NCI-H226 (cell line): ENCODE results near the gene JAK1.

Source experiments
- DNase-seq: peaks from one replicate; pipeline ENCODE4 v3.0.0-alpha.2; 2015

The JAK1 gene

GRCh38 chr1:64887689-64888217 is 78.6 kb downstream of the JAK1 start:
- DNase-seq = no peak

GRCh38 chr1:64886877-64887276 is 79.5 kb downstream of the JAK1 start:
- DNase-seq = no peak

- no peak for DNase-seq
These were observed 80.7 kb downstream of the JAK1 start for GRCh38 chr1:64885648-64886047.

GRCh38 chr1:64884261-64885040 is 81.9 kb downstream of the JAK1 start:
- DNase-seq = peak; percentile 70

- DNase-seq = no peak
These were observed 83.6 kb downstream of the JAK1 start for GRCh38 chr1:64882574-64883255.

DNA sequence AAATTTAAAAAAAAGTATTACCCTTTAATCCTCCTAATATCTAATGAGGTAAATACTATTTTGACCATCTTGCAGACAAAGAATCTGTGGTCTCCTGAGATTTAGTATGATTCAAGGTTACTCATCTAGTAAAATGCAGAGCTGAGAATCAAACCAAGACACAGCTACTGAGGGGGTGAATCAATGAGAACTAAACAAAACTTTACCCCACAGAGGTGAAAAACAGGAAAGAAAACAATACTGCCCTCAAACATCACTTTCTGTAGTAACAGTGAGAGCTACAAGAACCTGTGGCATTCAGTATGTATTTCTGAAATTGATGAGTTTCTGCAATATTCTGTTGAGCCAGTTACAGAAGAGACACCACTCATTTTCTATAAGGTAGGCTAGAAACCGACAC is 85.1 kb downstream of the JAK1 start:
- DNase-seq = no peak

GRCh38 chr1:64880449-64880848 is 85.9 kb downstream of the JAK1 start:
- no peak for DNase-seq

GRCh38 chr1:64878931-64879611 is 87.3 kb downstream of the JAK1 start:
- peak; percentile 37 for DNase-seq

GRCh38 chr1:64878090-64878489 is 88.3 kb downstream of the JAK1 start:
- DNase-seq = no peak

GRCh38 chr1:64877598-64877997 is 88.8 kb downstream of the JAK1 start:
- DNase-seq = no peak

DNA sequence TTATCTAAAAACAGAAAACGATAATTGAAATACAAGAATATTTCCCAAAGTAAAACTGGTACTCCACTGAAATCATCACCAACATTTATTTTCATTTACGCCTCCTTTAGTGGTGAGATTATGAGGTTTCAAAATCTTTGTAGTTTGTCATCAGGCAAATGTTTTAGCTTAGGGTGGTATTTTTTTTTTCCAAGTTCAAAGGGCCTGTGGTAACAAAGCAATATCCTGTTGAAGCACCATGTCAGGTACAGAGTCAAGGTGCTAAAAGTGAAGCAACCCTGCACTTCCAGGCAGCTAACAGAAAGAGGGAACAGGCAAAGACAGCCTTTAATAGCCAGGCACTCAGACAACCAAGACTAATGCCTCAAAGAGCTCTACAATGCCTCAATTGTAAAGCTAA is 89.2 kb downstream of the JAK1 start:
- no peak for DNase-seq

DNA sequence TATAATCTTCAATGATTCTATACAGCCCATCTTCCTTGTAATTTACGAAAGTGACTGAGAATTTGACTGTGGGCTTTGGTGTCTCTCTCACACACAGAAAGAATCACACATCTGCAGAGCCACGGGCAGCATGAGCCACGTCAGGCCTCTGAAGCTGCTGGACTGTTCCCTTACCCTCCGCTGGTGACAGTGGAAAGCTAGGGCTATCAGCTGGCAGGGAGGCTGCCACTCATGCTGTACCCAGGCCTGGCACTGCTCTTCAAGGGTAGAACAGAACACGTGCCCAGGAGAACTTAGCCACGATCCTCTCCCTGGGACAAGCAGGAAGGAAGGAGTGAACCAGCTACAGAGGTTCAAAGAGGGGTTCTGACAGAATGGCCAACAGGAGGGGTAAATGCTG is 90.7 kb downstream of the JAK1 start:
- no peak for DNase-seq

DNA sequence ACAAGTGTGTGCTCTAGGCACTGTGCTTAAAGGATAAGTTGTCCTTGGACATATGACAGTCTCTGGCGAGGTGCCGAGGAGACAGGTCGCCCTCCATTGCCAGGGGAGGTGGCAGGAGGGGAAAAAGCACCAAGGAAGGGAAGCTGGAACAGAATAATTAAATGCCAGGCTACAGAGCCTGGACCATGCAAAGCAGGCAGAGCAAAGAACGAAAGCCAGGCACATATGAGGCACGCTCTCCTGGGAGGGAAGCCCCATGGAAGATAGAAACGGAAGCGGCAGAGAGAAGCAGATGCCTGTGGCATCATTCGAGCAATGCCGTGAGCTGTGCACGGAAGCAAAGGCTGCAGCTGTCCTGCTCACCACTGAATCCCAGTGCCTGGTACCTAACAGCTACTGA is 91.2 kb downstream of the JAK1 start:
- DNase-seq = no peak

GRCh38 chr1:64874666-64875065 is 91.7 kb downstream of the JAK1 start:
- no peak for DNase-seq

DNA sequence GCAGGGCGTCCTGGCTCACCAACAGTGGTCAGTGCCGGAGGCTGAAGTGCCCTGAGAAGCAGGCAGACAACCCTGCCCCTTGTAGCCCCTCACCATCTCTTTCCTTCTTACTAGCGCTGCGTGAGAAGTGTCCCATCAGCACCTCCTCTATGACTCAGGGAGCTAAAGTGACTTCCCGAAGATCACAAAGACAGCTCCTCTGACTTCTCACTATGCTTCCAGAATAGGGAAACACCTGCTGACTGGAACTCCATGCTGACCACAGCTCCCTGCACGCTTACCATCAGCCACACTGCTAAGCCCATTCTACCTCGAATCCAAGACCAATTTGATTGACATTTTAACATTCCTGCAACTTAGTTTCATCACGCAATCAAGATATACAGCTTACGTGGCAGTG is 92.8 kb downstream of the JAK1 start:
- DNase-seq = no peak

DNA sequence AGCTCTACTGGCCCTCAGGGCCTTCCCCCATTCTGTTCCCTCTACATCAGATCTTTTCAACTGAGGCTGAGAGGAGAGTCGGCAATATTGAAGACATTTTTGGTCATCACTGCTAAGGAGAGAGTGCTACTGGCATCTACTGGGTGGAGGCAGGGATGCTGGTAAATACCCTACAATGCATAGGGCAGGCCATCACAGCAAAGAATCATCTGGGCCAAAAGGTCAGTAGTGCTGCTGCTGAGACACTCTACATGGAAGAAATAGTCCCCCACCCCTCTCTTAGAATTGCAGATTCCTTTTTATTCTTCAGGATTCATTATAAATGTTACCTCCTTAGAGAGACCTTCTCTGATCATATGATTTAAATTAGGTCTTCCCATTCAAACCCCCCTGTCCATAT is 94.3 kb downstream of the JAK1 start:
- no peak for DNase-seq

GRCh38 chr1:64871256-64871655 is 95.1 kb downstream of the JAK1 start:
- DNase-seq = no peak

- no peak for DNase-seq
These were observed 99.1 kb downstream of the JAK1 start for GRCh38 chr1:64867266-64867665.

GRCh38 chr1:64866689-64867088 is 99.7 kb downstream of the JAK1 start:
- DNase-seq = no peak

GRCh38 chr1:64865105-64865757 is 101.1 kb downstream of the JAK1 start:
- no peak for DNase-seq

GRCh38 chr1:64864018-64864940 is 102.1 kb downstream of the JAK1 start:
- DNase-seq = no peak

DNA sequence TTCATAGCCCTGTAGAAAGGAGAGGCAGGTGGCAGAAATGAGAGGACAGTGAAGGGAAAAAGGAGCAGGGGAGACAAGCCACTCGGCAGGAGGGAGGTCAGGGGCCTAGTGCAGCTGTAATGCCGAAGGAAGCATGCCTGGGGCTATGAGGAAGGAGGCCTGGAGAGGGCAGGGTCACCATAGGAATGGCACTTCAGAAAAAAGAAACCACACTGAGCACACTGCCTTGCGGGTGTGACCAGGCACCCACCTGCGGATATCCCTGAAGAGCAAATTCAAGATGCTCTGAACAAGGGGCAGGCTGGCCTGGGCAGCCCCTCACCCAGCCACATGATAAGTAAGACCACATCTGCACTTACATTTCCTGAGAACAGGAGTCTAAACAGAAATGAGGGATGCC is 104.7 kb downstream of the JAK1 start:
- DNase-seq = no peak
